HG02840 (cell line): ENCODE results near the gene NFE2L1.
A peak's percentile ranks its signal among the peaks of the same experiment; 100 is the strongest.
"Not testable (repeated sequence)": the region's sequence is repeated elsewhere in the genome, so short reads cannot be mapped to it uniquely, and the experiment has no call there.

Source experiments
- ATAC-seq: cut with Tn5 transposase; IDR thresholded peaks from one replicate; pipeline ENCODE4 v1.9.1; 2021; ENCODE audit warnings: mild to moderate bottlenecking, moderate library complexity, moderate number of reproducible peaks; ENCODE audit not compliant: unreplicated experiment, low FRiP score

NFE2L1 gene

DNA sequence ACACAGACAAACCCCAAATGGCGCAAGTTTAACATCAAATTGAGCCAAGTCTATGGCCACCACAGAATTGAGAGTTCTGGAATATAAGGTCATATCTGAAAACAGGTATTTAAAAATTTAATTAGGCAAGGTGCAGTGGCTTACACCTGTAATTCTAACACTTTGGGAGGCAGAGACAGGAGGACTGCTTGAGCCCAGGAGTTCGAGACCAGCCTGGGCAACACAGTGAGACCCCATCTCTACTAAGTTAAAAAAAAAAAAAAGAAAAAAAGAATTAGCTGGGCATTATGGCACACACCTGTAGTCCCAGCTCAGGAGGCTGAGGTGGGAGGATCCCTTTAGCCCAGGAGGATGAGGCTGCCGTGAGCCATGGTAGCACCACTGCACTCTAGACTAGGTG, 19.1 kb downstream of the NFE2L1 start:
- ATAC-seq: no peak

DNA sequence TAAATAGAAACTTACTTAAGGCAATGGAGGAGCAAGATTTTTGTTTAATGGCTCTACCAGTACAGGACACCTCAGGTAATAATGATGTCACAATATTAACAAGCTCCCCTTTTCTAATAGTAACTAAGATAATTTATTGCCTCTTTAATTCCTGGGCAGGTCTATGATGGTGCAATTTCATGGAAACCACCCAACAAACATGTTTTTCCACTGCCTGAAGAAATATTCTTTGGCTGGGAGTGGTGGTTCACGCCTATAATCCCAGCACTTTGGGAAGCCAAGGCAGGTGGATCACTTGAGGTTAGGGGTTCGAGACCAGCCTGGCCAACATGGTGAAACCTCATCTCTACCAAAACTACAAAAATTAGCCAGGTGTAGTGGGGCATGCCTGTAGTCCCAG, 19.6 kb downstream of the NFE2L1 start:
- ATAC-seq: not testable (repeated sequence)

DNA sequence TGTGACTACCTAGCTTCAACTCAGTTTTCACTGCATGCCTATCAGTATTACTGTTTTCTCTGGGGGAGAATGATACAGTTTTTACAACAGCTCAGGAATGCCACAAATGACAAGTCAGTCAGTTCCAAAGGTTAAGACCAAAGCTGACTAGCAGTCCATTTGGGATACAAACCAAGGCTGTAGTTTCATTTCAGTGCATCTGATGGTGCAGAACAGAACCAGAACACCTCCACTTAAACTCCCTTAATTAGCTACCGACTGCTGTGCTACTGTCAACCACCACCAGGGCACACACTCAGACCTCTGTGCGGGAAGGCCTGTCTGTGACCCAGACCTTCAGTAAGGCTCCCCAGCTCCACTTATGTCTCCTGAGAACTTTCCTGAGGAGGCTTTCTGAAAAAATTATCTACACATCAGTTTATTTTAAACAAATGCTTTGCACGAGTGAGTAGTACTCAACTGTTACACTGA, 20.4 kb downstream of the NFE2L1 start:
- no peak for ATAC-seq

DNA sequence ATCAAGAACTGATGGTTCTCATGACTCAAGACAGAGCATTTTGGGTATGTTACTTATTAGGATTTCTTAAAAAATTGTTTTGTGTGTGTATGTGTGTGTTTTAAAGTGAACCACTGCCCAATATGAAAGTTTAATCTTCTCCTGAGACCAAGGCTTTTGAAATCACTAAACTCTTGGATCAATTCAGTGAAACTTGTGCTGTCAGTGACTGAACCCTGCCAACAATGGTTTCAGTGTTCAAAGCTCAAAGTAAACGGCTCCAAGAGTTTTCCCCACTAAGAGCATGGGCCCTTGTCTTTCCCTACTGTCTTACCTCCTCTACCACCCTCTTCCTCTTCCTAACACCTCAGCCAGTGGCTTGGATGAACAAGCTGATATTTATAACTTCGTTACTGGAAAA, 22.0 kb downstream of the NFE2L1 start:
- ATAC-seq: no peak

DNA sequence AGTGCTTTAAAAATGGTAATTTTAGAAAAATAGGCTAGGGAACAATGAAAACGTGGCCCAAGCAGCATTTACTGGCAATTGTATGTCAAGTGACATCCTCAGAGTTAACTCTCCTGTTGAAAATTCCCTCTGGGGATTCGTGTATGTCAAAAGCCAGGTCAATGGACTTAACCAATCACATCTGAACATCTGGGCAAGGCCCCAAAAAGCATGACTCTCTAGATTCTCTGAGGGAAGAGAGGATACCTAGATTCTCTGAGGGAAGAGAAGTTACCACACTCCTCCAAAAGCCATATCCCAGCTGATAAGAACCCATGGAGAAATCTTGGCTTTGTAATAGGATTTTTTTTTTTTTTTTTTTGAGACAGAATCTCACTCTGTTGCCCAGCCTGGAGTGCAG, 23.5 kb downstream of the NFE2L1 start:
- ATAC-seq: no peak

DNA sequence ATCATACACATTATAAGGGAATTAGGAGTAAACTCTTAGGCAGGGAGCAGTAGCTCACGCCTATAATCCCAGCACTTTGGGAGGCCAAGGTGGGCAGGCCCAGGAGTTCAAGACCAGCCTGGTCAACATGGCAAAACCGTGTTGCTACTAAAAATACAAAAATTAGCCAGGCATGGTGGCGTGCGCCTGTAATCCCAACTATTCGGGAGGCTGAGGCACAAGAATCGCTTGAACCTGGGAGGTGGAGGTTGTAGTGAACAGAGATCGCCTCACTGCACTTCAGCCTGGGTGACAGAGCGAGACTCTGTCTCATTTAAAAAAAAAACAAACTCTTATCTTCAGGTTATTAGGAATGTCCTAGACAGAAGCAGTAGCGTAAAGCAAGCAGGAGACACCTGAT, 24.7 kb downstream of the NFE2L1 start:
- not testable (repeated sequence) for ATAC-seq

DNA sequence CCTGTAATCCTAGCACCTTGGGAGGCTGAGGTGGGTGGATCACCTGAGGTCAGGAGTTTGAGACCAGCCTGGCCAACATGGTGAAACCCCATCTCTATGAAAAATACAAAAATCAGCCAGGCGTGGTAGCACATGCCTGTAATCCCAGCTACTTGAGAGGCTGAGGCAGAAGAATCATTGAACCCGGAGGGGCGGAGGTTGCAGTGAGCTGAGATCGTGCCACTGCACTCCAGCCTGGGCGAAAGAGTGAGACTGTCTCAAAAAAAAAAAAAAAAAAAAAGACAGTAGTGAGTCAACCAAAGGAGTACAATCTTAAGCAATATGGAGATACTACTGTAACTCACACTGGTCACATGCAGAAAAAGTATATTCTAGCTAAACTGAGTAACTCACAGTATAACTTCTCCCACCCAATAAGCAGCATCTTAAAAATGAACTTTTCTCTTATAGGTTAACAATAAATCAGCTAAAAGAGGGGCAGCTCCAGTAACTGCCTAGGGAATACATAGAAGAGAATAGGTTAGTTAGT, 25.5 kb downstream of the NFE2L1 start:
- ATAC-seq: not testable (repeated sequence)

DNA sequence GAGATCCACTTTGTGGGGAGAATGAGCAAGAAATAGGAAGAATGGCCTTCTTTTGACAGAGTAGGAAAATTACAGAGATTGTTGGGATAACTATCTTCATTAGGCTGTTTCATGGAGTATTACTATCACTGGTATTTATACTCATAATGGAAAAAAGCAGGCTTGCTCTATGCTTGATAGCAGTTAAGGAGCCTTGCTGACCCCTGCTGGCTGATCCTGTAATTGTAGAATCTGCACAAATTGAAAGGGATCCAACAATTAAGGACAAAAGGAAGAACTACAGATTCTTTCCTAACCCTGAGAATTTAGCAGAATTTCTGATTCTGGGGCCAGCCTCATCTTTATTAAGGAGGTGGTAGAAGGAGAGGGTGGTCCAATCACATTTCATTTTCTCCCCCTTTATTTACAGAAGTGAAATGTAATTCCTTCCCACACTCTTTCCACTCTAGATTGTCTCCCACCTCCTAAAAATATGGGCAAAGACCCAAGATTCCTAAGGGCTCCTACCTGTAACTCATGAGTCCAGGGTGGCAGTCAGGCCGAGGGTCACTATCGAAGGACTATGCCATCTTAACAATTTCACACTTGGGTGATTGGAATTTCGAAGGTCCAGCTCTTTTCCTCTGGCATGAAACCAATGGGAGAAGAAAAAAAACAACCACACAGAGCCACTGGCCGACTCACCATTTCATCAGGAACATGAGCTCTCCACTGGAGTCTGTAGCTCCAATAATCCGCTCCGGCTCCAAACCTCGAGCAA, 26.3 kb downstream of the NFE2L1 start:
- ATAC-seq: no peak

DNA sequence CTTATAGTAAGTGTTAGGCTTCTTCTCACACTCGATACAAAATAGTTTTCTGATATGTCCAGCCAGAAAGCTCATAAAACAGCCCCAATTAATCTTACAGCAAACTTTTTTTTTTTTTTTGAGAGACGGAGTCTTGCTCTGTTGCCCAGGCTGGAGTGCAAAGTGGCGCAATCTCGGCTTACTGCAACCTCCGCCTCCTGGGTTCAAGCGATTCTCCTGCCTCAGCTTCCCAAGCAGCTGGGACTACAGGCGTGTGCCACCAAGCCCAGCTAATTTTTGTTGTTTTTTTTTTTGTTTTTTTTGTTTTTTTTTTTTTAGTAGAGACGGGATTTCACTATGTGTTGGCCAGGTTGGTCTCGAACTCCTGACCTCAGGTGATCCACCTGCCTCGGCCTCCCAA, 29.0 kb downstream of the NFE2L1 start:
- ATAC-seq: not testable (repeated sequence)

DNA sequence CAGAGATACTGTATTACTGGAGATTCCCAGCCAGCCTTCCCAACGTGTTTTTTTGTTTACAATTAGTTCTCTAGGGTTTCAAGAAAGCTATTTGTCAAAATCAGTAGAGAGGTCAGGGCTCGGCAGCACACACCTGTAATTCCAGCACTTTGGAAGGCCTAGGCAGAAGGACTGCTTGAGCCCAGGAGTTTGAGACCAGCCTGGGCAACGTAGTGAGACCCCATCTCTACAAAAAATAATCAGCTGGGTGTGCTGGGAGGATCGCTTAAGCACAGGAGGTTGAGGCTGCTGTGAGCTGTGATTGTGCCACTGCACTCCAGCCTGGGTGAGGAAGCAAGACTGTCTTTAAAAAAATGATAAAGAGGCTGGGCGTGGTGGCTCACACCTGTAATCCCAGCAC, 33.7 kb downstream of the NFE2L1 start:
- no peak for ATAC-seq

DNA sequence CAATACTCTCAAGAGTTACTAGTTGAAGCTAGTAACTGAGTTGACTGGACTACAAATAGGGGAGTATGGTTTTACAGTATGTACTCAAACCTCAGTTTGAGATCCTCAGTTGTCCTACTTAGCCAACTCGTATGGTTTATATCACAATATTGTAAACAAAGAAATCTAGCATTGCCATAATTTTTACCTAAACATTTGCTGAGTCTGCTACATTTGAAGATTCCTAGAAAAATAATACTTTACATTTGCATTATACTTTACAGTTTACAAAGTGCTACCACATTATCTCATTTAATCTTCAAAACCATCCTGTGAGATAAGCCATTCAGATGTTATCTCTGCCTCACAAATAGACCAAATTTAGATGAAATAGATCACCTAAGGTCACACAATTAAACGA, 36.8 kb downstream of the NFE2L1 start:
- no peak for ATAC-seq

DNA sequence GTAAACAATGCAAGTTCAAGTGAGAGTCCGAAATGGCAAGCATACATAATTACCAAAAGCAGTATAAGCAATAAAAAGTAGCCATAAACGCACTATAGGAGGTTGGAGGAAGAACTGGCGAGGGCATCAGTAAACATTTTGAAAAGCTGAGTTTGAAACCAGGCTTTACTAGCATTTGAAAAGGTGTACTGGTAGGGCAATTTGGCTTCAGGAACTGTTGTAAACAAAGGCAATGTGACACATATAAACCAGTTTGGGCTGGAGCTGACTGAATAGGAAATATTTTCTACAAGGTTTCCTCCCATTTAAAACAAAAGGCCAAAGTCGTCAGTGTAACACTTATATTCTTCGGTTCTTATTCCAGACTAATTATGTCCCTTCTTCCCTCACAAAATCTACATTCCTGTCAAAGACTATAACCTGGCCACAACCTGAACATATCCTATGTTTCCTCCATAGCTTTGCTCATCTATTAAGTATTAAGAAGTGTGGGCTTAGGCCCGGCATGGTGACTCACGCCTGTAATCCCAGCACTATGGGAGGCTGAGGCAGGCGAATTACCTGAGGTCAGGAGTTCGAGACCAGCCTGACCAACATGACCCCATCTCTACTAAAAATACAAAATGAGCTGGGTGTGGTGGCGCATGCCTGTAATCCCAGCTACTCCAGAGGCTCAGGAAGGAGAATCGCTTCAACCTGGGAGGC, 45.3 kb downstream of the NFE2L1 start:
- ATAC-seq: no peak

DNA sequence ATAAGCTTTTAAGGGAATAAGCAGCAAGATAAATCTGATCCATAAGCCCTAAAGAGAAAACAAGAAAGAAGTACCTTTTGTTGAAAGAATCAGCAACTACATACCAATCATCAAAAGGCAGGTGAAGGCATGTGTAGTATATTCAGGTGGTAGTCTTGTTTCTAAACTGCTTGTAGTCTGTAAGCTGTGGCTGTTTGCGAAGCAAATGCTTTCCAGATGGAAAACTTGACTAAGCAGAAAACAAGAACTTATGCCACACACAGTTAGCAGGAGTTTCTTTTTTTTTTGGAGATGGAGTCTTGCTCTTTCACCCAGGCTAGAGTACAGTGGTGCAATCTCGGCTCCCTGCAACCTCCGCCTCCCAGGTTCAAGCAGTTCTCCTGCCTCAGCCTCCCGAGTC, 47.5 kb downstream of the NFE2L1 start:
- no peak for ATAC-seq

DNA sequence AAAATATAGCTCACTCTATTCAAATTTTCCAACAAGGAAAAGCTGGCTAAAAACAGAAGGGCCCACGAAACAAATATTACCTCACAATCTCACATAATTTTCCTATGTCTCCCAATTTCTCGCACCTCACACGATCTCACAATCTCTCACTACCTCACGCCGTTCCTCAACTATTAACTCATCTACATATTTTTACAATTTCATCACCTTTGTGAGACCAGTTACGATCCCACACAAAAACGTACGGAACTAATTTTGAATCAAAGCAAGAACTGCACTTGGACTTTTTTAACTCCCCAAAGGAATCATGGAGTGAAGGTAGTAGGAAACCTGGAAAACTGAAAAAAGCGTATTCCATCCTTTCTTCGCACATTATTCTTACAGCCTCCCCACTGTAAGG, 52.0 kb downstream of the NFE2L1 start:
- ATAC-seq: no peak

DNA sequence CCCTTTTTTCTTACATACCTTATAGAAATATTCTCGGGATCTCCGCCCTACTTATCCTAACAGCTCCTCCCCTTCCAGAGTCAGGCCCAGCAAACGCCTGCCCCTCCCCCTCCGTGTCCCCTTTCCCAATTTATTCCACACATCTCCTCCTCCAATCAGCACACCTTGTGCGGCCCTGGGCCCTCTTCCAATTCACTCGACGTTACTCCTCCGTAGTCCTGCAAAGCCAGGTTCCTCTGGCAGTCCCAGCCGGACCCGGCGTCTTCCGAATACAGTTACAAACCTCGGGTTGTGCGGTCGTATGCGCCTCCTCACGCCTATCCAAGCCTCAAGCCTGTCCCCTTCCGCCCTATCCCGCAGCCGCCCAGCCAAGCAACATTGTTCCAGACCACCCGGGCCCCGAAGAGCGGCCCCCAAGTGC, 52.4 kb downstream of the NFE2L1 start:
- no peak for ATAC-seq

DNA sequence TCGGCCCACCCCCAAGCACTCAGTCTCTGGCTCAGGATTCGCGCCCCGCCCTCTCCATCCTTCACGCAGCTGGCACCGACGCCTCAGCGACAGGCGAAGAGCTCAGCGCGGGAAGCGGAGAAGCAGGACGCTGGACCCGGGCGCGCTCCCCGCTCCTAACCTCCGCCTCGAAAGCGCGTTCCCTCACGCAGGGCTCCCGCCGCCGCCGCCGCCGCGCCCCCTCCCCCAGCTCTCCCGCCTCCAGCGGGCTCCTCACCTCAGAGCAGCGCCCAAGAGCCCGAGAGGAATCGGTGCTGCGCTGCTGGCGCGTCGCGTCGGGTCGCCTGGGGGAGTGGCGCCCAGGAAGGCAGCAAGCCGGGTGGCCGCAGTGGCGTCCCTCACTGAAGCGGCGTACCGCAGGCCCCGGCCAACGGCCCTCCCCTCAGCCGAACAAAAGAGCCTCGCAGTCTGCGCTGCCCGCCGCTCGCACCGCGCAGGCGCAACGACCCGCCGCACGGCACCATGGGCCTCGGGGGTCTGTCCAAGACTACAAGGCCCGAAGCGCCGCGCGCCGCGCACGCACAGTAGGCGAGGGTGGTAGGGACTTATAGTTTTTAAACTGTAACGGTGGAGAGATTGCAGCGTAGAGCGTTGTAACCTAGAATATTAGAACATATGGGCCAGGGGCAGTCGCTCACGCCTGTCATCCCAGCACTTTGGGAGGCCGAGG, 53.0 kb downstream of the NFE2L1 start, which contains the start of gene CBX1:
Gene CBX1, minus strand, starts transcription at position 467 of the 709 bp plus-strand sequence. CDS start 24,474 bp downstream, outside the sequence.
- peak; percentile 84 for ATAC-seq

DNA sequence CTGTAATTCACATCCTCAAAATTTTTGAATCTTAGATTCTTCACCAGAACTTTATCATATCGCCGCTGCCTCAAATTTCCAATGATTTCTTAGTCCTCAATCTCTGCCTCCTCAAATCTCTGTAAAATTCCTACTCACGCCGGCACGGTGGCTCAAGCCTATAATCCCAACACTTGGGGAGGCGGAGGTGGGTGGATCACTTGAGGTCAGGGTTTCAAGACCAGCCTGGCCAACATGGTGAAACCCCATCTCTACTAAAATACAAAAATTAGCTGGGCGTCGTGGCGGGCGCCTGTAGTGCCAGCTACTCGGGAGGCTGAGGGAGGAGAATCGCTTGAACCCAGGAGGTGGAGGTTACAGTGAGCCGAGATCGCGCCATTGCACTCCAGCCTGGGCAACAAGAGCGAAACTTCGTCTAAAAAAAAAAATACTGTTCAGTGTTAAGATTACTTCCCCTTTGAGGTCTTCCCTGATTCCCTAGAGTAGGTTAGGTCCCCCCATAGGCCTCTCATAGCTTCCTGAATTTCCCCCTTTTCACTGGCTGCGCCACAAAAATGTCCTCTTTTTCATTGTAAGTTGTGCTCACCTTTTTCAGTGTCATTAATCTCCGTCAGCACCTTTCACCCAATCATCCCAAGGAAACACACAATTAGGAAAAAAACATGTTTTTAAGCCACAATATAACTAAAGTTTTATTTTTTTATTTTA, 54.0 kb downstream of the NFE2L1 start:
- no peak for ATAC-seq

DNA sequence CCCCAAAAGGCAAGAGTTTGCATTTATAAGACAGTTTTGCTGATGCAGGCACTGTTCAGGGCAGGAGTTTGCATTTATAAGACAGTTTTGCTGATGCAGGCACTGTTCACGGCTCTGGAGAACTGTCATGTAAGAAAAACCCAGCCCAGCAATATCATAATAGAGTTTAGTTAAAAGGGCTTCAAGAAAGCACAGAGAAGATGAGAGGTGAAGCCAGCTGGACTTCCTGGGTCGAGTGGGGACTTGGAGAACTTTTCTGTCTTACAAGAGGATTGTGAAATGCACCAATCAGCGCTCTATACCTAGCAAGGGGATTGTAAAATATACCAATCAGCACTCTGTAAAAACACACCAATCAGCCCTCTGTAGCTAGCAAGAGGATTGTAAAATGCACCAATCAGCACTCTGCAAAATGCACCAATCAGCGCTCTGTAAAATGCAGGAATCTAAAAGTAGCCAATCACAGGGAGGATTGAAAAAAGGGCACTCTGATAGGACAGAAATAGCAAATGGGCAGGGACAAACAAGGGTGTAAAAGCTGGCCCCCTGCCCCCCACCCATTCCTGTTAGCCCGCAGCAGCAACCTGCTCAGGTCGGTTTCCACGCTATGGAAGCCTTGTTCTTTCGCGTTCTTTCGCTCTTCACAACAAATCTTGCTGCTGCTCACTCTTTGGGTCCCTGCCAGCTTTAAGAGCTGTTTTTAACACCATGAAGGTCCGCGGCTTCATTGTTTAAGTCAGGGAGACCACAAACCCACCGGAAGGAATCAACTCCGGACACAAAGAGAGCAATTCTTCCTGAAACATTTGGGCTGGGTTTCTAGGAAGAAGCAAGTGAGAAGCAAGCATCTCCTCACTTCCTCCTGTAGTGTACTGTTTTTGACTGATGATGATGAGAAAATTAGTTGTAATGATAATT, 54.9 kb downstream of the NFE2L1 start:
- no peak for ATAC-seq

DNA sequence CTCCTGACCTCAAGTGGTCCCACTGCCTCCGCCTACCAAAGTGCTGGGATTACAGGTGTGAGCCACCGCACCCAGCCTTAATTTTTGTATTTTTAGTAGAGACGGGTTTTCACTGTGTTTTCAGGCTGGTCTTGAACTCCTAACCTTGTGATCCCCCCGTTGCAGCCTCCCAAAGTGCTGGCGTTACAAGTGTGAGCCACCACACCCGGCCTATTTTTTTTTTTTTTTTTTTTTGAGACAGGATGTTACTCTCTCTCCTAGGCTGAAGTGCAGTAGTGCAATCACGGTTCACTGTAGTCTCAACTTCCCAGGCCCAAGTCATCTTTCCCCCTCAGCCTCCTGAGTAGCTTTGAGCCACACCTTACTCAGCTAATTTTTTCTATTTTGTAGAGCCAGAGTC, 56.3 kb downstream of the NFE2L1 start:
- no peak for ATAC-seq
